IPS-NIHi11 (cell line): ENCODE data around the gene ADGRV1.
"Not testable (repeated sequence)": the region's sequence is repeated elsewhere in the genome, so short reads cannot be mapped to it uniquely, and the experiment has no call there.

ENCODE experiments used
- DNase-seq: peaks from one replicate; pipeline ENCODE4 v3.0.0; 2012; ENCODE audit warnings: mixed read lengths, low spot score

ADGRV1 gene

GRCh38 chr5:90824436-90824835, 265.8 kb downstream of the ADGRV1 start:
- no peak for DNase-seq

GRCh38 chr5:90830058-90830457, 271.5 kb downstream of the ADGRV1 start:
- no peak for DNase-seq

GRCh38 chr5:90833753-90834152, 275.2 kb downstream of the ADGRV1 start:
- DNase-seq: no peak

GRCh38 chr5:90834711-90835110, 276.1 kb downstream of the ADGRV1 start:
- DNase-seq: no peak

GRCh38 chr5:90843443-90843842, 284.8 kb downstream of the ADGRV1 start:
- DNase-seq: no peak

GRCh38 chr5:90844931-90845330, 286.3 kb downstream of the ADGRV1 start:
- DNase-seq: no peak

GRCh38 chr5:90845723-90846554, 287.3 kb downstream of the ADGRV1 start:
- no peak for DNase-seq

GRCh38 chr5:90847606-90848005, 289.0 kb downstream of the ADGRV1 start:
- not testable (repeated sequence) for DNase-seq

GRCh38 chr5:90849939-90850338, 291.3 kb downstream of the ADGRV1 start:
- DNase-seq: no peak

GRCh38 chr5:90852531-90852930, 293.9 kb downstream of the ADGRV1 start:
- DNase-seq: no peak

- DNase-seq: no peak
Measured at GRCh38 chr5:90853750-90854149, 295.2 kb downstream of the ADGRV1 start.

GRCh38 chr5:90854169-90854568, 295.6 kb downstream of the ADGRV1 start:
- no peak for DNase-seq

GRCh38 chr5:90855296-90856010, 296.9 kb downstream of the ADGRV1 start:
- DNase-seq: no peak

GRCh38 chr5:90861843-90862586, 303.4 kb downstream of the ADGRV1 start:
- DNase-seq: no peak

- no peak for DNase-seq
Measured at GRCh38 chr5:90865180-90865579, 306.6 kb downstream of the ADGRV1 start.

GRCh38 chr5:90866333-90866732, 307.7 kb downstream of the ADGRV1 start:
- DNase-seq: peak; percentile 22

- DNase-seq: no peak
Measured at GRCh38 chr5:90866915-90867731, 308.5 kb downstream of the ADGRV1 start.

GRCh38 chr5:90868799-90869198, 310.2 kb downstream of the ADGRV1 start:
- no peak for DNase-seq

- DNase-seq: no peak
Measured at GRCh38 chr5:90871391-90871991, 312.9 kb downstream of the ADGRV1 start.

GRCh38 chr5:90873033-90873517, 314.5 kb downstream of the ADGRV1 start:
- no peak for DNase-seq

- no peak for DNase-seq
Measured at GRCh38 chr5:90874066-90874465, 315.5 kb downstream of the ADGRV1 start.
